Measurements from ENCODE around the gene GNG13.

DNA sequence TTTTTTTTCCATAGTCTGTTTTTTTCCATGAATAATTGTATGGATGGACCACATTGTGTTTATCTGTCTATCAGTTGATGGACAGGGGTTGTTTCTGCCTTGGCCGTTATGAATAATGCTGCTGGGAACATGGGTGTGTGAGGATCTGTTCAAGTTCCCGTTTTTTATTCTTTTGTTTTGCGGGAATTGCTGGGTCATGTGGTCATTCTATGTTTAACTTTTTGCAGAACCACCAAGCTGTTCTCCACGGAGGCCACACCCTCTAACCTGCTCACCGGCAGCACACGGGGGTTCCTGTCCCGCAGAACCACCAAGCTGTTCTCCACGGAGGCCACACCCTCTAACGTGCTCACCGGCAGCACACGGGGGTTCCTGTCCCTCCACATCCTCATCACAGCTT is 45.9 kb downstream of the GNG13 start:
- TF ChIP-seq, protein P1, sequence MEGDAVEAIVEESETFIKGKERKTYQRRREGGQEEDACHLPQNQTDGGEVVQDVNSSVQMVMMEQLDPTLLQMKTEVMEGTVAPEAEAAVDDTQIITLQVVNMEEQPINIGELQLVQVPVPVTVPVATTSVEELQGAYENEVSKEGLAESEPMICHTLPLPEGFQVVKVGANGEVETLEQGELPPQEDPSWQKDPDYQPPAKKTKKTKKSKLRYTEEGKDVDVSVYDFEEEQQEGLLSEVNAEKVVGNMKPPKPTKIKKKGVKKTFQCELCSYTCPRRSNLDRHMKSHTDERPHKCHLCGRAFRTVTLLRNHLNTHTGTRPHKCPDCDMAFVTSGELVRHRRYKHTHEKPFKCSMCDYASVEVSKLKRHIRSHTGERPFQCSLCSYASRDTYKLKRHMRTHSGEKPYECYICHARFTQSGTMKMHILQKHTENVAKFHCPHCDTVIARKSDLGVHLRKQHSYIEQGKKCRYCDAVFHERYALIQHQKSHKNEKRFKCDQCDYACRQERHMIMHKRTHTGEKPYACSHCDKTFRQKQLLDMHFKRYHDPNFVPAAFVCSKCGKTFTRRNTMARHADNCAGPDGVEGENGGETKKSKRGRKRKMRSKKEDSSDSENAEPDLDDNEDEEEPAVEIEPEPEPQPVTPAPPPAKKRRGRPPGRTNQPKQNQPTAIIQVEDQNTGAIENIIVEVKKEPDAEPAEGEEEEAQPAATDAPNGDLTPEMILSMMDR (IDR thresholded peaks at IDR 0.05; ENCODE audit: extremely low read depth in 1 of 2, insufficient read depth in 1 of 2, low read depth in 1 of 2, low read length in 2 of 2): no peak
- TF ChIP-seq POLR2A (IDR thresholded peaks at IDR 0.05; ENCODE audit: low read depth, low read length) (no peak), EZH2 (IDR thresholded peaks at IDR 0.05; ENCODE audit: borderline replicate concordance, low read depth, low read length, severe bottlenecking) (no peak)
